GM06990 (cell line): ENCODE data around the gene GH2.
A peak's percentile ranks its signal among the peaks of the same experiment; 100 is the strongest.
"Not testable (repeated sequence)": the region's sequence is repeated elsewhere in the genome, so short reads cannot be mapped to it uniquely, and the experiment has no call there.

ENCODE experiments used
- DNase-seq: peaks from one replicate; pipeline ENCODE4 v3.0.0-alpha.2; 2011; ENCODE audit not compliant: insufficient read length; ENCODE audit errors: extremely low read depth
- H3K27me3 ChIP-seq: replicated peaks from 2 replicates; pipeline ENCODE4 v1.6.0; 2011; ENCODE audit warnings: low read length; ENCODE audit not compliant: control insufficient read depth, insufficient read depth
- H3K36me3 ChIP-seq: 2 replicates; pipeline ENCODE4 v1.5.1; 2011; ENCODE audit warnings: low read length; ENCODE audit not compliant: control insufficient read depth, insufficient read depth
- H3K4me3 ChIP-seq: replicated peaks from 2 replicates; pipeline ENCODE4 v1.5.1; 2011; ENCODE audit warnings: low read depth, mild to moderate bottlenecking, control low read depth, low read length
- TF ChIP-seq, protein P1 (sequence below): IDR thresholded peaks from 2 replicates; pipeline ENCODE4 v1.5.1; 2011; ENCODE audit warnings: low read length, control low read depth, mild to moderate bottlenecking, inconsistent platforms; ENCODE audit not compliant: insufficient read depth, poor library complexity, severe bottlenecking

Gene GH2

DNA sequence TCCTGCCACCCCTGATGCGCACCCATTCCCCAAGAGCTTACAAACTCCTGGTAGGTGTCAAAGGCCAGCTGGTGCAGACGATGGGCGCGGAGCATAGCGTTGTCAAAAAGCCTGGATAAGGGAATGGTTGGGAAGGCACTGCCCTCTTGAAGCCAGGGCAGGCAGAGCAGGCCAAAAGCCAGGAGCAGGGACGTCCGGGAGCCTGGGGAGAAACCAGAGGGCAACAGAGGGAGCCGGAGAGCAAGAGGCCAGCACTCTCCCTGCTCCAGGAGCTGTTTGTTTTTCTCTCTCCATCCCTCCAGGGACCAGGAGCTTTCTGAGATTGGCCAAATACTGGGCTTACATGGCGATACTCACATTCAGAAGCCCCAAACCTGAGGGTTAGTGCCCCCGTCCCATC is 36.6 kb upstream of the GH2 start:
- Histone ChIP-seq H3K27me3 (no peaks in the 10 kb centered on the region), H3K36me3 (no peaks in the 10 kb centered on the region), H3K4me3 (no peak overlapping the region)
- no peak for DNase-seq
- TF ChIP-seq, protein P1, sequence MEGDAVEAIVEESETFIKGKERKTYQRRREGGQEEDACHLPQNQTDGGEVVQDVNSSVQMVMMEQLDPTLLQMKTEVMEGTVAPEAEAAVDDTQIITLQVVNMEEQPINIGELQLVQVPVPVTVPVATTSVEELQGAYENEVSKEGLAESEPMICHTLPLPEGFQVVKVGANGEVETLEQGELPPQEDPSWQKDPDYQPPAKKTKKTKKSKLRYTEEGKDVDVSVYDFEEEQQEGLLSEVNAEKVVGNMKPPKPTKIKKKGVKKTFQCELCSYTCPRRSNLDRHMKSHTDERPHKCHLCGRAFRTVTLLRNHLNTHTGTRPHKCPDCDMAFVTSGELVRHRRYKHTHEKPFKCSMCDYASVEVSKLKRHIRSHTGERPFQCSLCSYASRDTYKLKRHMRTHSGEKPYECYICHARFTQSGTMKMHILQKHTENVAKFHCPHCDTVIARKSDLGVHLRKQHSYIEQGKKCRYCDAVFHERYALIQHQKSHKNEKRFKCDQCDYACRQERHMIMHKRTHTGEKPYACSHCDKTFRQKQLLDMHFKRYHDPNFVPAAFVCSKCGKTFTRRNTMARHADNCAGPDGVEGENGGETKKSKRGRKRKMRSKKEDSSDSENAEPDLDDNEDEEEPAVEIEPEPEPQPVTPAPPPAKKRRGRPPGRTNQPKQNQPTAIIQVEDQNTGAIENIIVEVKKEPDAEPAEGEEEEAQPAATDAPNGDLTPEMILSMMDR = no peak

DNA sequence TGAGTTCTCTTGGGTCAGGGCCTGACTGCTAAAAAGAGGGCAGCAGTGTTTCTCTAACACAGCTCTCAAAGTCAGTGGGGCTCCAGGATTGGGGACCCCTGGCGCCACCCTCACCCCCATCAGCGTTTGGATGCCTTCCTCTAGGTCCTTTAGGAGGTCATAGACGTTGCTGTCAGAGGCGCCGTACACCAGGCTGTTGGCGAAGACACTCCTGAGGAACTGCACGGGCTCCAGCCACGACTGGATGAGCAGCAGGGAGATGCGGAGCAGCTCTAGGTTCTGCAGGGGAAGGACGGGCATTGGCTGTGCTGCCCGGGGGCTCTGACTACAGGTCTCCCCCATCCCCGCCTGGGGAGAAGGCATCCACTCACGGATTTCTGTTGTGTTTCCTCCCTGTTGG is 35.9 kb upstream of the GH2 start:
- Histone ChIP-seq H3K27me3 (no peaks in the 10 kb centered on the region), H3K36me3 (no peaks in the 10 kb centered on the region), H3K4me3 (no peak overlapping the region)
- TF ChIP-seq, protein P1 = no peak
- no peak for DNase-seq

DNA sequence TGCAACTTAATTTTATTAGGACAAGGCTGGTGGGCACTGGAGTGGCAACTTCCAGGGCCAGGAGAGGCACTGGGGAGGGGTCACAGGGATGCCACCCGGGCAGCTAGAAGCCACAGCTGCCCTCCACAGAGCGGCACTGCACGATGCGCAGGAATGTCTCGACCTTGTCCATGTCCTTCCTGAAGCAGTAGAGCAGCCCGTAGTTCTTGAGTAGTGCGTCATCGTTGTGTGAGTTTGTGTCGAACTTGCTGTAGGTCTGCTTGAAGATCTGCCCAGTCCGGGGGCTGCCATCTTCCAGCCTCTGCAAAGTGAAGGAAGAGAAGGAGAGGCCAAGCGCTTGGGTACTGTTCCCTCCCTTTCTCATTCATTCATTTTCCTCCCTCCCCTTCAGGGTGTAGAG is 35.5 kb upstream of the GH2 start:
- H3K27me3 ChIP-seq, DNase-seq, H3K4me3 ChIP-seq, H3K36me3 ChIP-seq: not testable (repeated sequence)

DNA sequence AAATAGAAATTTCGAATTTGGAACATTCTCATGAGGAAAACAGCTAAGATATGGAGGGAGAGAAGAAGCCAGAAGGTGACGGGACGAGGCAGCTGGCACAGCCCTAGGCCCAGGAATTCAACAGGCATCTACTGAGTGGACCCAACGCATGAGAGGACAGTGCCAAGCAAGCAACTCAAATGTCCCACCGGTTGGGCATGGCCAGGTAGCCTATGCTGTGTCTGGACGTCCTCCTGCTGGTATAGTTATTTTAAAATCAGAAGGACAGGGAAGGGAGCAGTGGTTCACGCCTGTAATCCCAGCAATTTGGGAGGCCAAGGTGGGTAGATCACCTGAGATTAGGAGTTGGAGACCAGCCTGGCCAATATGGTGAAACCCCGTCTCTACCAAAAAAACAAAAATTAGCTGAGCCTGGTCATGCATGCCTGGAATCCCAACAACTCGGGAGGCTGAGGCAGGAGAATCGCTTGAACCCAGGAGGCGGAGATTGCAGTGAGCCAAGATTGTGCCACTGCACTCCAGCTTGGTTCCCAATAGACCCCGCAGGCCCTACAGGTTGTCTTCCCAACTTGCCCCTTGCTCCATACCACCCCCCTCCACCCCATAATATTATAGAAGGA is 34.9 kb upstream of the GH2 start:
- H3K4me3 ChIP-seq = no peak overlapping the region
- H3K36me3 ChIP-seq = no peaks in the 10 kb centered on the region
- TF ChIP-seq, protein P1 = no peak
- no peak for DNase-seq
- no peaks in the 10 kb centered on the region for H3K27me3 ChIP-seq

DNA sequence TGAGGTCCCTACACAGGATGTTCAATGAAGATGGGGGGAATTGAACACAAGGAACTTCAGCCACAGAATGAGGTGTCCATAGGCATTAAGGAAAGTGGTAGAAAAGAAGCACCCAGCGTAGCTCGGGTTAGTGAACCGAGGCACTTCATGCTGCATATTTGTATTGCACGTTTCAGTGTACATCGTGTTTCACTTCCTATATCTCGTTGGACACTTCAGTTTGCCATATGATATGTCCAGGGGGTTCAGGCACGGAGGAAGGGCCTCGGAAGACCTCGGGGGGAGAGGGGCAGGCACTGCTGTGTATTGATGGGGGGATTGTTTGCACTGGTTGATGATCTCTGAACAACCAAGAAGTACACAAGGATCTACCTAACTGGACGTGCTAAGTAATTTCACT is 34.0 kb upstream of the GH2 start:
- H3K27me3 ChIP-seq, DNase-seq, H3K36me3 ChIP-seq, H3K4me3 ChIP-seq: not testable (repeated sequence)

DNA sequence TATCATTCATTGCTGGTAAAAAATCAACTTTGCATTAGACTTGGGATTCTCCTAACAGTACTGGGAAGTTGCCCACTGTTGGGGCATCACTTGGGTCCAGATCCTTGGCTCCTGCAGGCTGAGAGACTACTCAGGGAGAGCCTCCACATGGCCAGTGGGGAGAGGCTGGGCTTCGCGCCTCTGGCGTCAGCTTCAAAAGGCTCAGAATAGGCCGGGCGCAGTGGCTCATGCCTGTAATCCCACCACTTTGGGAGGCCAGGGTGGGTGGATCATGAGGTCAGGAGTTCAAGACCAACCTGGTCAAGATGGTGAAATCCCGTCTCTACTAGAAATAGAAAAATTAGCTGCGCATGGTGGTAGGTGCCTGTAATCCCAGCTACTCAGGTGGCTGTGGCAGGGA is 32.7 kb upstream of the GH2 start:
- TF ChIP-seq, protein P1 = no peak
- no peak overlapping the region for H3K4me3 ChIP-seq
- no peaks in the 10 kb centered on the region; the same call in 1 of the 2 replicates for H3K27me3 ChIP-seq
- DNase-seq = no peak
- H3K36me3 ChIP-seq = no peaks in the 10 kb centered on the region

DNA sequence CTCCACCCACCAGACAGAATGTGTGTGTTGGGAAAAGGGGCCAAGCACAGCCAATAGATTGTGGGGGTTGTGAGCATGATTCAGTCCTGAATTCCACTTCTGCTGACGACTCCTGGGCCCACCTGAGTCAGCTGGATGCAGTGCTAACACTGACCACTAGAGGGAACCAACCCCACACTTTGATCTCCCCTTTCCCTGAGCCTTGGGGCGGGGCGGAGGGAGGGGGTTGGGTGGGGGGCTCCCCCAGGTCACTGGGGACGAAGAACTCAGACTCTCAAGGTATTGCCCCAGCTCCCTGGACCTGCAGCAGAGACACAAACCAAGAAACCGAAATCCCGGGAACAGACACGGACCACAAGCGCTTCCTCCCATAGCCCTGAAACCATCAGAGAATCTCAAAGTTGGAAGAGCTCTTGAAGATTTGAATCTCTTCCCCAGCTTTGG is 29.9 kb upstream of the GH2 start:
- Histone ChIP-seq H3K4me3 (no peak overlapping the region), H3K36me3 (no peaks in the 10 kb centered on the region), H3K27me3 (no peaks in the 10 kb centered on the region; the same call in 1 of the 2 replicates)
- DNase-seq = no peak
- TF ChIP-seq, protein P1 = peak; percentile 67
